Tibial artery (tissue), 4 donors: Measurements from ENCODE around the gene PLEKHA4.

Experiments used
- DNase-seq, 2 donors: peaks; one replicate each; pipeline ENCODE4 v3.0.0-alpha.2; 2019
- H3K27ac ChIP-seq, 2 donors: fragments of 200-600 bp; sonication (generic) in 1 of 2; 1 replicate in 1 of 2; 2 replicates in 1 of 2; pipeline ENCODE4 v1.5.1; 2018 to 2019; ENCODE audit warnings: mild to moderate bottlenecking in 1 of 2
- H3K27me3 ChIP-seq, 2 donors: fragments of 200-600 bp; sonication (generic) in 1 of 2; one replicate each; pipeline versions ENCODE4 v1.5.1 to v1.6.0; 2016 to 2019
- H3K36me3 ChIP-seq, 3 donors: fragments of 200-600 bp; sonication (generic) in 2 of 3; one replicate each; pipeline ENCODE4 v1.5.1; 2016 to 2019; ENCODE audit warnings: mild to moderate bottlenecking in 2 of 3
- H3K4me1 ChIP-seq, 4 donors: fragments of 200-600 bp; sonication (generic) in 2 of 4; 1 replicate in 3 of 4; 2 replicates in 1 of 4; pipeline ENCODE4 v1.5.1; 2016 to 2019
- H3K4me3 ChIP-seq, 2 donors: fragments of 200-600 bp; sonication (generic) in 1 of 2; 1 replicate in 1 of 2; 2 replicates in 1 of 2; pipeline ENCODE4 v1.5.1; 2018 to 2019; ENCODE audit warnings: mild to moderate bottlenecking in 2 of 2
- H3K9me3 ChIP-seq, 3 donors: fragments of 200-600 bp; sonication (generic) in 1 of 3; one replicate each; pipeline ENCODE4 v1.5.1; 2016 to 2019
- CTCF ChIP-seq, 2 experiments: fragments of 200-600 bp in 1 of 2; fragments of 450-650 bp in 1 of 2; IDR thresholded peaks; one replicate each; pipeline ENCODE4 v1.5.1; 2017 to 2019; ENCODE audit warnings: antibody characterized with exemption in 2 of 2, mild to moderate bottlenecking in 1 of 2, moderate library complexity in 1 of 2
- intact Hi-C: fragments of 100-400 bp; cut with DNase I; formaldehyde crosslinking; loops from one replicate; pipeline ENCODE4 v1.15.0; 2023; ENCODE audit warnings: low total_unique reads

PLEKHA4 gene

GRCh38 chr19:48841047-48841446 is 27.4 kb downstream of the PLEKHA4 start:
- Histone ChIP-seq H3K4me3 (no peak overlapping the region), H3K36me3 (peaks cover 0 to 22% (median 6%) of the 10 kb centered on the region in 3 donors), H3K4me1 (peaks cover 0 to 15% (median 8%) of the 10 kb centered on the region in 4 donors), H3K9me3 (no peaks in the 10 kb centered on the region), H3K27ac (no peak overlapping the region), H3K27me3 (no peaks in the 10 kb centered on the region)
- TF ChIP-seq CTCF (IDR thresholded peaks at IDR 0.05): no peak
- no peak for DNase-seq
- intact Hi-C loops: no loop called here

GRCh38 chr19:48837687-48838086 is 30.7 kb downstream of the PLEKHA4 start:
- peak overlapping the region; percentile 44 to 59 for H3K4me3 ChIP-seq
- H3K9me3 ChIP-seq: no peaks in the 10 kb centered on the region
- no peak for TF ChIP-seq CTCF (IDR thresholded peaks at IDR 0.05)
- intact Hi-C loops: loop anchor here (10.0 kb wide), 1 partner anchor 193 kb away; the partner anchor contains the start of gene CA11
- H3K27me3 ChIP-seq: no peaks in the 10 kb centered on the region
- H3K27ac ChIP-seq: peak overlapping the region; percentile 83 to 85
- H3K36me3 ChIP-seq: peaks cover 0 to 16% (median 0%) of the 10 kb centered on the region in 3 donors
- DNase-seq: no peak
- H3K4me1 ChIP-seq: peaks cover 0 to 24% (median 13%) of the 10 kb centered on the region in 4 donors

GRCh38 chr19:48837051-48837524 is 31.3 kb downstream of the PLEKHA4 start:
- Histone ChIP-seq H3K27me3 (no peaks in the 10 kb centered on the region), H3K27ac (peak overlapping the region; percentile 83 to 85), H3K4me3 (peak overlapping the region; percentile 44 to 59), H3K36me3 (peaks cover 0 to 22% (median 0%) of the 10 kb centered on the region in 3 donors), H3K4me1 (peaks cover 0 to 24% (median 13%) of the 10 kb centered on the region in 4 donors), H3K9me3 (no peaks in the 10 kb centered on the region)
- intact Hi-C loops: loop anchor here (10.0 kb wide), 1 partner anchor 192 kb away; the partner anchor contains the start of gene CA11
- peak; percentile 93 to 96 for DNase-seq
- no peak for TF ChIP-seq CTCF (IDR thresholded peaks at IDR 0.05)

- peaks cover 0 to 30% (median 3%) of the 10 kb centered on the region in 3 donors for H3K36me3 ChIP-seq
- DNase-seq: peak; percentile 65 to 80
- intact Hi-C loops: loop anchor here (10.0 kb wide), 1 partner anchor 192 kb away; the partner anchor contains the start of gene CA11
- H3K9me3 ChIP-seq: no peaks in the 10 kb centered on the region
- H3K4me1 ChIP-seq: peaks cover 0 to 24% (median 13%) of the 10 kb centered on the region in 4 donors
- H3K27me3 ChIP-seq: no peaks in the 10 kb centered on the region
- H3K27ac ChIP-seq: peak within 1 kb of the TSS; percentile 83 to 85
- H3K4me3 ChIP-seq: peak within 1 kb of the TSS; percentile 44 to 59
- TF ChIP-seq CTCF (IDR thresholded peaks at IDR 0.05): no peak
Measured at GRCh38 chr19:48836089-48837017, 32.1 kb downstream of the PLEKHA4 start, which contains the start of gene HSD17B14. TSS of gene HSD17B14 (minus strand) at chr19:48836491. CDS start at chr19:48836411, 80 bp downstream.

GRCh38 chr19:48835734-48836088 is 32.7 kb downstream of the PLEKHA4 start:
- H3K27me3 ChIP-seq: no peaks in the 10 kb centered on the region
- intact Hi-C loops: loop anchor here (10.0 kb wide), 1 partner anchor 191 kb away; the partner anchor contains the start of gene CA11
- H3K36me3 ChIP-seq: peaks cover 0 to 35% (median 9%) of the 10 kb centered on the region in 3 donors
- no peaks in the 10 kb centered on the region for H3K9me3 ChIP-seq
- peak overlapping the region; percentile 44 to 59 for H3K4me3 ChIP-seq
- peak overlapping the region; percentile 83 to 85 for H3K27ac ChIP-seq
- H3K4me1 ChIP-seq: peaks cover 0 to 24% (median 13%) of the 10 kb centered on the region in 4 donors
- peak; percentile 88 to 98 for TF ChIP-seq CTCF (IDR thresholded peaks at IDR 0.05)
- peak; percentile 97 to 98 for DNase-seq
